ENCODE results near the gene DCHS2. TPM values are rescaled to one million over a fixed set of nuclear protein-coding genes. Genes with fewer than 3 reads are reported as not detected.

Gene DCHS2
- total RNA-seq, 2 experiments from 2014 or later = not detected

DNA sequence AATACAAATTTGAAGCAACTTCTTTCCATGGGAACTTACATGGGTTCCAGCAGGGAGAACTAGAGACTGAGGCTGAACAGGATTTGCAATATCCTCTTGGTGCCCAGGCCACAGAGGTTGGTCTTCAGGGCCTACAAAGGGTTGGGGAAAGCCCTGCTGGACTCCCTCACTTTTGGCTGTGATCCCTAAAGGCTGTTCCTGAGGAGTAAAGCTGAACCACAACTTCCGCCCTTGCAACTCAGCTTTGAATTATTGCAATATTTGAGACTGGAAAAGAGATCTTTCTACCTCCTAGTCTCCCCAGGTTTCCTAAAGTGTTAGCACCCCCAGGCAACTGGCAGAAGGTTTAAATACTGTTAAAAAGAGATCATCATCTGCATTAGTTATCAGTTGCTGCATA, 26.9 kb downstream of the DCHS2 start:
- H3K27ac ChIP-seq (ENCODE audit: low read depth, low read length, poor library complexity, severe bottlenecking) = no peak overlapping the region
- TF ChIP-seq EZH2phosphoT487 (IDR thresholded peaks at IDR 0.05; ENCODE audit: borderline replicate concordance, low read depth, low read length) = no peak
- TF ChIP-seq, protein P1, sequence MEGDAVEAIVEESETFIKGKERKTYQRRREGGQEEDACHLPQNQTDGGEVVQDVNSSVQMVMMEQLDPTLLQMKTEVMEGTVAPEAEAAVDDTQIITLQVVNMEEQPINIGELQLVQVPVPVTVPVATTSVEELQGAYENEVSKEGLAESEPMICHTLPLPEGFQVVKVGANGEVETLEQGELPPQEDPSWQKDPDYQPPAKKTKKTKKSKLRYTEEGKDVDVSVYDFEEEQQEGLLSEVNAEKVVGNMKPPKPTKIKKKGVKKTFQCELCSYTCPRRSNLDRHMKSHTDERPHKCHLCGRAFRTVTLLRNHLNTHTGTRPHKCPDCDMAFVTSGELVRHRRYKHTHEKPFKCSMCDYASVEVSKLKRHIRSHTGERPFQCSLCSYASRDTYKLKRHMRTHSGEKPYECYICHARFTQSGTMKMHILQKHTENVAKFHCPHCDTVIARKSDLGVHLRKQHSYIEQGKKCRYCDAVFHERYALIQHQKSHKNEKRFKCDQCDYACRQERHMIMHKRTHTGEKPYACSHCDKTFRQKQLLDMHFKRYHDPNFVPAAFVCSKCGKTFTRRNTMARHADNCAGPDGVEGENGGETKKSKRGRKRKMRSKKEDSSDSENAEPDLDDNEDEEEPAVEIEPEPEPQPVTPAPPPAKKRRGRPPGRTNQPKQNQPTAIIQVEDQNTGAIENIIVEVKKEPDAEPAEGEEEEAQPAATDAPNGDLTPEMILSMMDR (conservative IDR thresholded peaks at IDR 0.05; ENCODE audit: low read length) = no peak
- H3K4me2 ChIP-seq (ENCODE audit: low read length) = no peak overlapping the region
- no peaks in the 10 kb centered on the region for H3K9me2 ChIP-seq (ENCODE audit: insufficient read depth, low read length)
- no TSS peak for BruUV-seq (replicated peaks)
- H3K4me3 ChIP-seq (ENCODE audit: low read depth, low read length, poor library complexity, severe bottlenecking) = no peak overlapping the region
- no peaks in the 10 kb centered on the region for H4K20me1 ChIP-seq (ENCODE audit: insufficient read depth, low read length)
- H2AFZ ChIP-seq (ENCODE audit: low read length) = no peak overlapping the region
- H3K79me2 ChIP-seq (ENCODE audit: insufficient read depth, low read depth, low read length) = no peaks in the 10 kb centered on the region
- ChIA-PET POLR2A (interaction anchor here (0.6 kb wide), 1 partner anchor 20 kb away, joined by 3 read pairs; no protein-coding TSS in a partner anchor), CTCF (ENCODE audit: unreplicated experiment) (no interaction called here)
- H3K36me3 ChIP-seq (ENCODE audit: insufficient read depth, low read length) = no peaks in the 10 kb centered on the region
- H3K9me3 ChIP-seq (ENCODE audit: low read length) = no peaks in the 10 kb centered on the region
- no peaks in the 10 kb centered on the region for H3K4me1 ChIP-seq (ENCODE audit: insufficient read depth, low read length, poor library complexity, severe bottlenecking)
- intact Hi-C loops (cut with micrococcal nuclease; ENCODE audit: unreplicated experiment) = no loop called here
- DNase-seq (ENCODE audit: low spot score) = no peak

DNA sequence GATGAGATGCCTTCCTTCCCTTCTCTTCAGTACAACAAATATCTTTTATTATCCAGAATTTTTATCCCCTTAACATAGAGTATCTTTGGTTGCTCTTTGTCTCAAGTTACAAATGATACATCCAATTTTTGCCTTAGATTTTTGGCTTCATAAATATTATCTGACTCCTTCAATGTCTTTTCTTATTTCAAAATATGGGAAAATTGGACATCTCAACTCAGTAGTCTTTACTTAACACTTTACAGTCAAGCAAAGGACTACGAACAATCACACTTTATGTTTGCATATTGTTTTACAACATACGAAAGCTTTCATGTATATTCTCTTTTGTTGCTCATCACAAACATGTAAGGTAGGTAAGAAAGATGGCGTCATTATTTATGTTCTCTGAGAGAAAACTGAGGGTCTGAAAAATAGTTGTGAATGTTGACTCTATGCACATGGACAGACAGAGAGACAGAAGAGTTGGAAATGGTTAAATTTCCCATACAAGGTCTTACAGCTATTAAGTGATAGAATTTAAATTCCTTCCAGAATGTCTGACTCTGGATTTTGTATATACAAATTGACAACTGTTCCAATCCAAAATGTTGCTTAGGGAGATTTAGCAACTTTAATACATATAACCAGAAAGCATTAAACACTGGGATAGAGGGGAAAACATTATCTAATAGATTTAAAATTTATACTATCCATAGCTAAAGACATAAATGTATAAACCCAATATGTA, 29.4 kb downstream of the DCHS2 start:
- Histone ChIP-seq H3K9me3 (ENCODE audit: low read length) (no peaks in the 10 kb centered on the region), H2AFZ (ENCODE audit: low read length) (no peak overlapping the region), H3K9me2 (ENCODE audit: insufficient read depth, low read length) (no peaks in the 10 kb centered on the region), H3K4me3 (ENCODE audit: low read depth, low read length, poor library complexity, severe bottlenecking) (no peak overlapping the region), H3K79me2 (ENCODE audit: insufficient read depth, low read depth, low read length) (no peaks in the 10 kb centered on the region), H3K36me3 (ENCODE audit: insufficient read depth, low read length) (no peaks in the 10 kb centered on the region), H3K4me2 (ENCODE audit: low read length) (no peak overlapping the region), H3K27ac (ENCODE audit: low read depth, low read length, poor library complexity, severe bottlenecking) (no peak overlapping the region), H4K20me1 (ENCODE audit: insufficient read depth, low read length) (no peaks in the 10 kb centered on the region), H3K4me1 (ENCODE audit: insufficient read depth, low read length, poor library complexity, severe bottlenecking) (no peaks in the 10 kb centered on the region)
- ChIA-PET CTCF (ENCODE audit: unreplicated experiment) (no interaction called here), POLR2A (interaction anchor here (0.9 kb wide), 1 partner anchor 10 kb away, joined by 3 read pairs; no protein-coding TSS in a partner anchor)
- intact Hi-C loops (cut with micrococcal nuclease; ENCODE audit: unreplicated experiment) = no loop called here
- BruUV-seq (replicated peaks) = no TSS peak
- TF ChIP-seq, protein P1 (conservative IDR thresholded peaks at IDR 0.05; ENCODE audit: low read length) = no peak
- TF ChIP-seq EZH2phosphoT487 (IDR thresholded peaks at IDR 0.05; ENCODE audit: borderline replicate concordance, low read depth, low read length) = no peak
- DNase-seq (ENCODE audit: low spot score) = no peak

DNA sequence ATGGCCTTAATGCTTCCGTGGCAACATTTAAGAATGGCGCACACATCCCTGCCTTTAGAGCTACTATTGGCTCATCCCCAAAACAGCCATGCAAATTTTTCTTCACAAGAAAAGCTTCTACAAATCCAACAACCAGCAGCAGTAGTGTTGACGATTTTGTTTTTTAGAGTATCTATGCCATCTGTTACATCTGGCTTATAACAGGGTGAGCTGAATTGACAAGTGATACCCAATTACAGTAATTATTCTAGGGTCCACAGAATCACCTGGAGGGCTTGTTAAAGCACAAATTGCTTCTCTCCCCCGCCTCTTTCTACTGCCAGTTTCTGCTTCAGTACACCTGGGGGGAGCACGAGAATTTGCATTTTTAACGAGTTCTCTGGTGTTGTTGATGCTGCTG, 34.1 kb downstream of the DCHS2 start:
- H3K79me2 ChIP-seq (ENCODE audit: insufficient read depth, low read depth, low read length) = no peaks in the 10 kb centered on the region
- POLR2A ChIA-PET = interaction anchor here (0.6 to 0.7 kb wide), 2 partner anchors 9 to 13 kb away, joined by 3 to 4 read pairs; no protein-coding TSS in a partner anchor
- no peak overlapping the region for H2AFZ ChIP-seq (ENCODE audit: low read length)
- no peaks in the 10 kb centered on the region for H3K36me3 ChIP-seq (ENCODE audit: insufficient read depth, low read length)
- no peak overlapping the region for H3K27ac ChIP-seq (ENCODE audit: low read depth, low read length, poor library complexity, severe bottlenecking)
- no peak for DNase-seq (ENCODE audit: low spot score)
- H3K4me1 ChIP-seq (ENCODE audit: insufficient read depth, low read length, poor library complexity, severe bottlenecking) = no peaks in the 10 kb centered on the region
- no peaks in the 10 kb centered on the region for H3K9me2 ChIP-seq (ENCODE audit: insufficient read depth, low read length)
- no peak overlapping the region for H3K4me3 ChIP-seq (ENCODE audit: low read depth, low read length, poor library complexity, severe bottlenecking)
- H3K9me3 ChIP-seq (ENCODE audit: low read length) = no peaks in the 10 kb centered on the region
- H4K20me1 ChIP-seq (ENCODE audit: insufficient read depth, low read length) = no peaks in the 10 kb centered on the region
- CTCF ChIA-PET (ENCODE audit: unreplicated experiment) = no interaction called here
- H3K4me2 ChIP-seq (ENCODE audit: low read length) = no peak overlapping the region
- no peak for TF ChIP-seq EZH2phosphoT487 (IDR thresholded peaks at IDR 0.05; ENCODE audit: borderline replicate concordance, low read depth, low read length)
- TF ChIP-seq, protein P1 (conservative IDR thresholded peaks at IDR 0.05; ENCODE audit: low read length) = no peak
- intact Hi-C loops (cut with micrococcal nuclease; ENCODE audit: unreplicated experiment) = no loop called here
- no TSS peak for BruUV-seq (replicated peaks)

Measured in OCI-LY7 (cell line).